Activated CD8-positive, alpha-beta memory T cell treated with anti-CD3 and anti-CD28 coated beads, Interleukin-2, amount 50 U/mL, for 1 hour (primary cell): ENCODE results near the gene TBX4.

Experiments
- DNase-seq: peaks from one replicate; pipeline ENCODE4 v3.0.0-alpha.2; 2020; ENCODE audit errors: extremely low read depth

Gene TBX4

DNA sequence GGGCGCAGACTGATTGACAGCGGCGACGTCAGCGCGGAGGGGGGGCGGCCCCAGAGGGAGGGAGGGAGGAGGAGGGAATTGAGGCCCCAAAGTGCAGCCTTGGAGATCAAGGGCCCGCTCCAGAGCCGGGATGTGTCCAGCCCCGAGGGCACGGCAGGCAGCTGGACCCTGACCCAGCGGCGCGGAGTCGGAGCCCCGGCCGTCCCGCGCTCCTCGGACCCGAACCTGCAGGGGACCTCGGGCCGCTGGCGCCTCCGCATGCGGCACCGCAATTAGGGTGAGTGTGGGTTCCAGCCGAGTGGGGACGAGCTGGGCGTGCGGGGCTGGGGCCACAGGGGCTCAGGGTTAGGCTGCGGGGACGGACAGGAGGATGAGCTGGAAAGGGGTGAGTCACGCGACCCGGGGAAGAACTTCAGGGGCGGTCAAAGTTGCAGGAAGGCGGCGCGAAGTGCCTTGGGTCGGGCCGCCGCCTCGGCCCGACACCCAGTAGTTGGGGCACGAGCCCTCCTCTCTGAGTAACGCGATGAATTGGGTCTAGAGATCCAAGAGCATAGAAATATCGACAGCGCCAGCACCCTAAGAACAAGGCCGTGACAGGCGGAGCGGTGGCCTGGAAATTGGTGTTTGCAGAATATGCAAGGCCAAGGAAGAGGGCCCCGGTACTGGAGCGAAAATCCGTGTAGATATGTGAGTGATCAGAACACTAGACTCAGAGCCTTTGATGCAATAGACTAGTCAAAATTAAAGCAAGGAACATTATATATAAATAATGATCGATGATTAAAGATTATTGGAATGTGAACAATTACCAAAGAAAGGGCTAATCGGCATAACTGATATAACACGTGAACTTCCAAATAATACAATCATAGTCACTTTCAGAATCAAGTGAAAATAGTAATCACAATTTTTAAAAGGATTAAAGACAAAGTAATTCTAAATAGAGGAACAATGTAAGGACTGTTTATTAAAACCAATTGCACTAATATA is at the start of gene TBX4:
Gene TBX4, plus strand, starts transcription at position 122 of the 990 bp plus-strand sequence. CDS start 4,069 bp downstream, outside the sequence.
- no peak for DNase-seq

DNA sequence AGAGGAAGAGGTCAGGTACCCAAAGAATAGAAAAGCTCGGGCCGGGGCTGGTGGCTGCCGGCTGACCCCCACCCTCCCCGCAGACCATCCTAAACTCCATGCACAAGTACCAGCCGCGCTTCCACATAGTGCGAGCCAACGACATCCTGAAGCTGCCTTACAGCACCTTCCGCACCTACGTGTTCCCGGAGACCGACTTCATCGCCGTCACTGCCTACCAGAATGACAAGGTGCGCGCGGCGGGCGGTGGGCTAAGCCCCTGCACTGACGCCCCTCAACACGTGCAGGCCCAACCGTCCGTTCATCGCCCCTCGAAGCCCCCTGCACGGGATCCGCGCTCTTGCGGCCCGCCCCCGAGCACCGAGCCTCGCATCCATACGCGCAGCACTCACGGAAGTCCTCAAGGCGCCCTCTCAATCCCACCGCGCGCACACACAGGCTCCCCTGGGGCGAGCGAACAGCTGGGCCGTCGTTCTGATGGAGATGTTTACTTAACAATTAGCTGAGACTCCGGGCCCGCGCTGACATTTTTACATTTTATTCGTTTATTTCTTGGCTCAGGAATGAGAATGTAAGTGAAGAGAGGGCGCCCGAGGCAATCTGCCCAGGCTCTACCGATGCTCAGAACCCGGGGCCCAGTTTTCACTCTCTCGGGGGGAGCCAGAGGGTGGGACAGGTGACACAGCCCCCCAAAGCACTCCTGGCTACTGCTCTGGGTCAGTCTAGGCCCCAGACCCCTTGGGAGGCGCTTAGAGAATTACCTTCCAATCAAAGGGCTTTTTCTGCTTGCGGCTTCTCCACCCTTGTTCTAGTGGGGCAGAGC is 49.0 kb upstream of the TBX4 start:
- no peak for DNase-seq

- no peak for DNase-seq
Observed at GRCh38 chr17:61403801-61404662, 48.2 kb upstream of the TBX4 start.

DNA sequence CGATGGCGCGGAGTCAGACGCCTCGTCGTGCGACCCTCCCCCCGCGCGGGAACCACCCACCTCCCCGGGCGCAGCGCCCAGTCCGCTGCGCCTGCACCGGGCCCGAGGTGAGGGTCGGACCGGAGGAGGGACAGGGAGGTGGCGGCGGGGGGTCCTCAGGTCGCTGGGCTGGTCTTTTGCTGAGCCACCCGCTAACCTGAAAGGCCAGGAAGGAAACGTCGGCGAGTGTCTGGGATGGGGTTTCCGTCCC is 47.6 kb upstream of the TBX4 start:
- no peak for DNase-seq

- DNase-seq, result no peak
Observed at GRCh38 chr17:61404913-61405685, 47.1 kb upstream of the TBX4 start.

DNA sequence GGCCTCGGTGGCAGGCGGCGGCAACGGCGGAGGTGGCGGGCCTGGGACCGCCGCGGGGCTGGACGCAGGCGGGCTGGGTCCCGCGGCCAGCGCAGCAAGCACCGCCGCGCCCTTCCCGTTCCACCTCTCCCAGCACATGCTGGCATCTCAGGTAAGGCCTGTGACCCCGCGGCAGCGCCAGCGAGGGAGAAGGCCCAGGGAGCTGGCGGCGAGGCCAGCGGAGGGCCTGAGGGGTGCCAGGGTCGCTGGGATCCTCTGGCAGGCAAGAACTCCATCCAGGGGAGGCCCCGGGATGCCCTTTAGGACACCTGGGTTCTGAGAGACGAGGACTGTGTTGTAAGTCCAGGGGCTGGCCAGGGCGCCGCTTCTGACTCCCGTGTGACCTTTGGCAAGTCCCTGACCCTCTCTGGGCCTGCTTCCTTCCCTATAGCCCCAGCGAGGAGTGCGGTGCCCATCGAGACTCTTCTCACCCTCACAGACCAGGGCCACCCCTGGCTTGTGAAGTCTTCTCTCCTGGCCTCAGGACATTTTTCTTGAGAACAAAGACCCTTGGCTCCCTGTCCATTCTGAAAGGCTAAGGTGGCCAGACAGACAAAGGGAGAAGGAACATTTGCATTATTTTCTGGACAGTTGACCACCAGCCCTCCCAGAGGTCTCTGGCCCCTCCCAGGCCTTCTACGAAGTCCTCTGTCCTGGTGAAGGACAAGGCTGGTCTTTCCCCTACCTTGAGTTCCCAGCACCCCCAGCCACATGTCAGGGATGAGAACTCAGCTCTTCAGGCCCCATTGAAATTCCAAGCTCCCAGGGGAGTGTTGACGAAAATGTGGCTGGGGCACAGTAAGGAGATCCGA is 46.3 kb upstream of the TBX4 start:
- DNase-seq, result no peak

GRCh38 chr17:61406537-61406845 is 45.7 kb upstream of the TBX4 start:
- DNase-seq, result no peak

GRCh38 chr17:61406971-61407911 is 45.0 kb upstream of the TBX4 start:
- DNase-seq, result no peak

- DNase-seq, result no peak
Observed at GRCh38 chr17:61408151-61409041, 43.8 kb upstream of the TBX4 start.

DNA sequence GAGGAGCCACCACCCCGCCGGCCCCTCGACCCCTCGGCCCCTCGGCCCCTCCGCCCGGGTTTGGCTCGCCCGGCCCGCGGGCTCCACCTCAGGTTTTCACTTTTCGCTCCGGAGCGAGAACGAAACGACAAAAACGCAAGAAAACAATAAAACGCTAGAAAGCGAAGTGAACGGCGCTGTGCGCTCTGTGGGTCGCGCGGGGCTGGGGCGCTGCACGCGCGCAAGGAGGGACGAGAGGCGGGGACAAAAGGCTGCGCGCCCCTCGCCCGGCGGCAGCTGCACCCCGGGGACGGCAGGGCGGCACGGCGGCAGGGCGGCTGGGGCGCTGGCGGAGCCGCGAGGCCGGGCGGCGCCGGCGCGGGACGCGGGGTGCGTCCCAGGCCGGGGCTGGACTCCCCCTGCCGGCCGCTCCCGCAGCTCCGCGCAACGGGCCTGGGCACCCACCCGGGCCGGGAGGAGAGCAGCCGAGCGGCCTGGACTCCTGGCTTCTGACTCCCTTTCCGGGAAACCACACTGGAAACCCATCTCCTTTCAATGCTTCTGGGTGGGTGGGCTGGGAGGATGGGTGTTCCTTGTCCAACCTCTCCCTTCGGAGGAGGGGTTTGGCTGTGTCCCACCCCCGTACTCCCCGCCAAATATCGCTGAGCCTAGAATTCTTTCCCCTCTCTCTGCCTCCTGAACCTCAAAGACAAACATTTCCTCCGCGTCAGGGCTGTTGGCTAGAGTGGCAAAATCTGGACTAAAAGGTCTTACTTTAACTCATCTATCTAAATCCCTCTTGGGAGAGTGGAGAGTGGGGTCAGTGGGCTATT is 42.7 kb upstream of the TBX4 start:
- no peak for DNase-seq

GRCh38 chr17:61410141-61411010 is 41.8 kb upstream of the TBX4 start:
- peak; percentile 32 for DNase-seq

DNA sequence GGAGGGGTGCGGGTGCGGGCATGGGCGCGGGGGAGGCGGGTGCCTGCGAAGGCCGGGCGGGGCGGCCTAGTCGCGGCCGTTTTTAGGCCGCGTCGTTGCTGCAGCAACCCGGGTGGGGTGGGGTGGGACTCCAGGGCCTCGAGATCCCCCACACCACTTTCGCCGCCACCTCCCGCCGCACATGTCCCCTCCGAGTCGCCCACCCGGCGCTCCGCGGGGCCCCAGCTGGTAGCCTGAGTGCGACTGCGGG is 41.3 kb upstream of the TBX4 start:
- no peak for DNase-seq

- no peak for DNase-seq
Observed at GRCh38 chr17:61411261-61412142, 40.7 kb upstream of the TBX4 start.

- no peak for DNase-seq
Observed at GRCh38 chr17:61412143-61412859, 39.9 kb upstream of the TBX4 start.
